ENCODE results near the gene NALCN. TPM values are rescaled to one million over a fixed set of nuclear protein-coding genes. Genes with fewer than 3 reads are reported as not detected.

NALCN gene
- total RNA-seq, 4 donors from 2014 or later: 0.76 to 3.3 (median 1.8) TPM

DNA sequence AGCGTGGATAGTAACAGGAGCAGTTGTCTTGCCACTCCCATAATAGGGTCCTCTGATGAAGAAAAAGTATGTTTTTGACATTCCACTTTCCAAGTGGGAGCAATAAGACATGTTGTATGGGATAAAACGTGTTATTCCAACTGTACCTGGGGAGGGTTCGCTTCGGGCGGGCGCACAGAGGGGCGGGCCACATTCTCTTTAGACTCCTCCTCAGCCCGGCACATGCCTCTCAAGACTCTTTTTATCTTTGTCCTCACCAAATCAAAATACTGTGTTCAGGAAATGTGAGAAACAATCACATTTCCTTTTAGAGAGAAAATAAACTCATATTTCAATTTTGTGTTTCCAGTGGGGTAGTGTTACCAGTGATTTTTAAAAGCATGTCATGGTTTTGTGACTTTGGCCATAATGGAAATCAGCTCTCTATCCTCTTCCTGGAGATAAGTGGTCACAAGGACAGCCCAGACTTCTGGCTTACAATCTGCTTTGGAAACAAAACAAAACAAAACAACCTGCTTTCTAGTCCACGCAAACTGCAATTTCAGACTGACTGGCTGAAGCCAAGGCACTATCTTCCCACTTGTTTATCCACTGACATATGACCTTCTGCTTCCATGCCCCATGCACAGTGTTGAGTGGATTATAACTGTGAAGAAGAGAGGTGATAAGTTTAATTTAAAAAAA lies 276.1 kb downstream of the NALCN start:
- Histone ChIP-seq H3K4me1 (no peaks in the 10 kb centered on the region), H3K9me3 (no peaks in the 10 kb centered on the region), H3K27ac (no peak overlapping the region), H3K36me3 (no peaks in the 10 kb centered on the region), H3K4me3 (no peak overlapping the region), H3K27me3 (peaks cover 18% of the 10 kb centered on the region)
- 79% methylated on average over 9 of the region's 9 CpGs for WGBS
- DNase-seq (ENCODE audit: low spot score in 2 of 2): no peak
- no peak for TF ChIP-seq EP300 (IDR thresholded peaks at IDR 0.05)
- no peak for TF ChIP-seq POLR2A (IDR thresholded peaks at IDR 0.05)
- TF ChIP-seq, protein P1, sequence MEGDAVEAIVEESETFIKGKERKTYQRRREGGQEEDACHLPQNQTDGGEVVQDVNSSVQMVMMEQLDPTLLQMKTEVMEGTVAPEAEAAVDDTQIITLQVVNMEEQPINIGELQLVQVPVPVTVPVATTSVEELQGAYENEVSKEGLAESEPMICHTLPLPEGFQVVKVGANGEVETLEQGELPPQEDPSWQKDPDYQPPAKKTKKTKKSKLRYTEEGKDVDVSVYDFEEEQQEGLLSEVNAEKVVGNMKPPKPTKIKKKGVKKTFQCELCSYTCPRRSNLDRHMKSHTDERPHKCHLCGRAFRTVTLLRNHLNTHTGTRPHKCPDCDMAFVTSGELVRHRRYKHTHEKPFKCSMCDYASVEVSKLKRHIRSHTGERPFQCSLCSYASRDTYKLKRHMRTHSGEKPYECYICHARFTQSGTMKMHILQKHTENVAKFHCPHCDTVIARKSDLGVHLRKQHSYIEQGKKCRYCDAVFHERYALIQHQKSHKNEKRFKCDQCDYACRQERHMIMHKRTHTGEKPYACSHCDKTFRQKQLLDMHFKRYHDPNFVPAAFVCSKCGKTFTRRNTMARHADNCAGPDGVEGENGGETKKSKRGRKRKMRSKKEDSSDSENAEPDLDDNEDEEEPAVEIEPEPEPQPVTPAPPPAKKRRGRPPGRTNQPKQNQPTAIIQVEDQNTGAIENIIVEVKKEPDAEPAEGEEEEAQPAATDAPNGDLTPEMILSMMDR (IDR thresholded peaks at IDR 0.05): no peak
- TF ChIP-seq POLR2AphosphoS5 (IDR thresholded peaks at IDR 0.05): no peak

DNA sequence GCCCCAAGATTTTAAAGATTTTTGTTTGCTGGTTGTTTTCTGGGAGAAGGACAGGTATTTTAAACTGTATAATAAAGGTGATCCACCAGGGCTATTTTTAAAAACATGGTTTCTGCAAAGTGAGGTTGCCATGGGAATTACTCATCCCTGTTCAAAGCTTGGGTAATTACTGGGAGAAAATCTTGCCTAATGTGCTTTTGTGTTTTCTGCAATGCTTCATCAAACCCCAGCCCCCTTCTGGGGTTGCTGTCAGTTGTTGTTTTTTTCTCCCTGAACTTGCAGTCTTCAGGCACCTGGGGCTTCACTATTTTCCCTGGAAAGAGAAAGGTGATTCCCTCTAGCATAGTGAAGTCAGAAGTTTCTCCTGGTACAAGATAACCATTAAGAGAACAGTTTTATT lies 277.2 kb downstream of the NALCN start:
- Histone ChIP-seq H3K27ac (no peak overlapping the region), H3K9me3 (no peaks in the 10 kb centered on the region), H3K36me3 (no peaks in the 10 kb centered on the region), H3K4me3 (no peak overlapping the region), H3K27me3 (peaks cover 18% of the 10 kb centered on the region), H3K4me1 (no peaks in the 10 kb centered on the region)
- no peak for DNase-seq (ENCODE audit: low spot score in 2 of 2)
- TF ChIP-seq EP300 (IDR thresholded peaks at IDR 0.05) (no peak), POLR2AphosphoS5 (IDR thresholded peaks at IDR 0.05) (no peak), POLR2A (IDR thresholded peaks at IDR 0.05) (no peak)
- TF ChIP-seq, protein P1 (IDR thresholded peaks at IDR 0.05): no peak

DNA sequence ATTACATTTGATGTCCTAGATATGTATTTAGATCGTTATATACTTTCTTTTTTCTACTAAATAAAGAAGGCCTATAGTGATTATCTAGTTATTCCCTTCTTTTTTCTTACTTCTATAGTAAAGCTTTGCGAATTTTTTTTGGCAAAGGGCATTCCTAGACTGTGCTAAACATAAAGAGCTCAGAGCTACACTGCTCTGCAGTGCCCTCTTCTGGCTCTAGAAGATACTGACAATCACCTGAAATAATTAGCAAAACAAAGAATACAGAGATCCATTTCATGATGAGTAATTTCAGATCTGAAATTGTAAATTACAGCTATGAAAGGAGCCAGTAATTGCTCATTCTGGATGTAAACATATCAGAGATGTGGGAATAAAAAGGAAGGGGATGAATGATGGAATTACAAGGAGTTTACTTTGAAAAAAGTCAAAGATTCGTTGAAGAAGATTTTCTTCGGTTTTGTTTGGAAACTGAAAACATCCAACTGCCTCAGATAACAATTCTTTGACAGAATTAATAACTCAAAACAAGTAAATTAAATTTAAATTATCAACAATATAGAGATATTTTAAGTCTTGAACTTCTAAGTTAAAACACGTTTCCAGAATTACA lies 288.5 kb downstream of the NALCN start:
- no peak for DNase-seq (ENCODE audit: low spot score in 2 of 2)
- Histone ChIP-seq H3K27me3 (no peaks in the 10 kb centered on the region), H3K4me3 (no peak overlapping the region), H3K9me3 (no peaks in the 10 kb centered on the region), H3K4me1 (no peaks in the 10 kb centered on the region), H3K27ac (no peak overlapping the region), H3K36me3 (no peaks in the 10 kb centered on the region)
- 56% methylated on average over 5 of the region's 5 CpGs for WGBS
- TF ChIP-seq, protein P1 (IDR thresholded peaks at IDR 0.05): peak in 1 of 2 donors; percentile 68
- TF ChIP-seq EP300 (IDR thresholded peaks at IDR 0.05): no peak
- TF ChIP-seq POLR2AphosphoS5 (IDR thresholded peaks at IDR 0.05): no peak

DNA sequence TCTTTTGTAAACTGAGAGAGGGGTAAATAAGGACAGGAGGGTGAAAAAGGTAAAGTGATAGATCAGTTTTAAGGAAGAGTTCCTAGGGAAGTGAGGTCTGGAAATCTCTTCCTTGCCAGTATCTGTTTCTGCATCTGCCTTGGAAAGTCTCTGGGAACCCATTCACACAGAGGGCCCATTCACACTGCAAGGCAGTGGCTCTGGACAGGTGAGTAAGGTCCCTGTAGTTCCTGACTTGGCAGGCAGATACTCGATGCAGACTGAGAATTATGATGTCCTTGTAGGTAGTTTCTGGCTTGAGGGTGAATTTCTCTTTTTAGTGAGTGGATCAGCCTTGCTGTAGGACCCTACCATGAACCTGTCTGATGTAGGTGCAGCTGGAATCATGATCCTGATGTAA lies 293.3 kb downstream of the NALCN start:
- WGBS: 64% methylated on average over 1 of the region's 1 CpG

DNA sequence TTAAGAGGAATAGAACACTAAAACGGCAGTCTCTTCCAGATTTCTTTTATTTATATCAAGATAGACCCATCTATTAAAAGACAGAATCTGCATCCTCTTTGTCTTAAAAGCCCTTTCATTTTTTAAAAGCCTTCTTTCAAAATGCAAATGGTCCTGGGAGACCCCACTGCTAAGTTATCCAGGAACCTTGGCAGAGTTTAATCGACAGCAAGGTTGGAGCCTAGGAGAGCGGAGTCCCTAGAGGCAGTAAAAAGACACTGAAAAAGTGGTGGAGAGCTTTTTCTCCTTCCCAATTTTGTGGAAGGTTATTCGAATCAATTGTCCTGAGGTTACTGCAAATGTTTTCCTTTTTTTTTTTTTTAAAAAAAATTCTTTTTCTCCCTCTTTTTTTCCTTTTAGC lies 294.7 kb downstream of the NALCN start:
- TF ChIP-seq, protein P1 (IDR thresholded peaks at IDR 0.05): no peak
- no peak for TF ChIP-seq POLR2AphosphoS5 (IDR thresholded peaks at IDR 0.05)
- TF ChIP-seq EP300 (IDR thresholded peaks at IDR 0.05): no peak
- Histone ChIP-seq H3K4me1 (no peaks in the 10 kb centered on the region), H3K9me3 (no peaks in the 10 kb centered on the region), H3K27me3 (no peaks in the 10 kb centered on the region), H3K36me3 (no peaks in the 10 kb centered on the region), H3K27ac (no peak overlapping the region), H3K4me3 (no peak overlapping the region)
- no peak for DNase-seq (ENCODE audit: low spot score in 2 of 2)
- 69% methylated on average over 4 of the region's 4 CpGs for WGBS

More for the DNA sequence above, 293.3 kb downstream of the NALCN start:
- H3K27ac ChIP-seq: no peak overlapping the region
- no peaks in the 10 kb centered on the region for H3K27me3 ChIP-seq
- no peaks in the 10 kb centered on the region for H3K9me3 ChIP-seq
- no peak for DNase-seq (ENCODE audit: low spot score in 2 of 2)
- TF ChIP-seq, protein P1 (IDR thresholded peaks at IDR 0.05): no peak
- TF ChIP-seq POLR2AphosphoS5 (IDR thresholded peaks at IDR 0.05): no peak
- TF ChIP-seq POLR2A (IDR thresholded peaks at IDR 0.05): no peak
- no peak overlapping the region for H3K4me3 ChIP-seq
- H3K36me3 ChIP-seq: no peaks in the 10 kb centered on the region
- H3K4me1 ChIP-seq: no peaks in the 10 kb centered on the region

All from suprapubic skin (tissue), 4 donors.